Hematopoietic multipotent progenitor cell (in vitro differentiated cells): Measurements from ENCODE around the gene ZNF747. TPM values are rescaled to one million over a fixed set of nuclear protein-coding genes. Genes with fewer than 3 reads are reported as not detected.
A peak's percentile ranks its signal among the peaks of the same experiment; 100 is the strongest.

ENCODE experiments used
- small RNA-seq: library from RNA; depleted of rRNA; stranded (forward); fragments of <200 nt; gene quantifications from one replicate; pipeline ENCODE3, GENCODE V24; 2012
- total RNA-seq: library from RNA; depleted of rRNA; stranded (reverse); fragments of >200 nt; gene quantifications from one replicate; pipeline ENCODE4 v1.2.3, GENCODE V29; 2012

Gene ZNF747
- total RNA-seq, 1 donor: 20.7 TPM

Small RNAs within 50 kb of the gene (small RNA-seq; reads per million reads assigned to genes)
- gene MIR4518 (1.1 reads per million, percentile 37 among the genes with 10 or more reads in this experiment), gene RNU7-61P (not detected)

Other genes with a start within 250 kb of the ZNF747 start
- 18.6 TPM for gene CD2BP2, start 179.6 kb downstream of the ZNF747 start, total RNA-seq
- gene TBC1D10B, start 164.4 kb downstream of the ZNF747 start, total RNA-seq: 40.9 TPM
- 9.2 TPM for gene MYL11, start 160.1 kb downstream of the ZNF747 start, total RNA-seq
- 38.2 TPM for gene SEPTIN1, start 152.3 kb downstream of the ZNF747 start, total RNA-seq
- gene ZNF48, start 139.4 kb downstream of the ZNF747 start, total RNA-seq: 17.8 TPM
- gene ZNF771, start 127.3 kb downstream of the ZNF747 start, total RNA-seq: 9.2 TPM
- 40.4 TPM for gene DCTPP1, start 104.8 kb downstream of the ZNF747 start, total RNA-seq
- gene SEPHS2, start 89.0 kb downstream of the ZNF747 start, total RNA-seq: 18.9 TPM
- gene ITGAL, start 62.1 kb downstream of the ZNF747 start, total RNA-seq: 29.4 TPM
- gene ZNF768, start 8.3 kb downstream of the ZNF747 start, total RNA-seq: 49.3 TPM
- 16.7 TPM for gene ZNF764, start 23.5 kb upstream of the ZNF747 start, total RNA-seq
- 12.1 TPM for gene ZNF688, start 36.9 kb upstream of the ZNF747 start, total RNA-seq
- gene ZNF785, start 50.8 kb upstream of the ZNF747 start, total RNA-seq: 15.3 TPM
- gene ZNF689, start 75.5 kb upstream of the ZNF747 start, total RNA-seq: 16.4 TPM
- 42.3 TPM for gene PRR14, start 116.1 kb upstream of the ZNF747 start, total RNA-seq
- gene FBRS, start 123.6 kb upstream of the ZNF747 start, total RNA-seq: 65.2 TPM
- 30.4 TPM for gene SRCAP, start 164.3 kb upstream of the ZNF747 start, total RNA-seq
- gene PHKG2, start 213.6 kb upstream of the ZNF747 start, total RNA-seq: 40.9 TPM
- 9.2 TPM for gene CFAP119, start 227.2 kb upstream of the ZNF747 start, total RNA-seq
- gene RNF40, start 227.5 kb upstream of the ZNF747 start, total RNA-seq: 98.0 TPM